Astrocyte (in vitro differentiated cells and primary cell): ENCODE results near the gene ACD. TPM values are rescaled to one million over a fixed set of nuclear protein-coding genes. Genes with fewer than 3 reads are reported as not detected.

Experiments used
- DNase-seq: peaks from one replicate; pipeline ENCODE4 v3.0.0-alpha.2; 2010; ENCODE audit warnings: low read depth
- FAIRE-seq: peaks from 2 replicates; lab custom pipeline; 2011; peaks lifted over from hg19 to GRCh38; lab: Jason Lieb, UNC
- H2AFZ ChIP-seq: 2 replicates; pipeline ENCODE4 v1.6.0; 2012; ENCODE audit warnings: low read depth, low read length, inconsistent platforms
- H3K27ac ChIP-seq: 2 replicates; pipeline ENCODE4 v1.5.1; 2011; ENCODE audit warnings: low read depth, low read length, inconsistent platforms
- H3K27me3 ChIP-seq: 2 replicates; pipeline ENCODE4 v1.6.0; 2011; ENCODE audit warnings: low read length, inconsistent platforms; ENCODE audit not compliant: insufficient read depth
- H3K36me3 ChIP-seq: 2 replicates; pipeline ENCODE4 v1.5.1; 2011; ENCODE audit warnings: low read length, inconsistent platforms; ENCODE audit not compliant: insufficient read depth
- H3K4me1 ChIP-seq: 2 replicates; pipeline ENCODE4 v1.5.1; 2011; ENCODE audit warnings: low read length, inconsistent platforms; ENCODE audit not compliant: insufficient read depth
- H3K4me2 ChIP-seq: 2 replicates; pipeline ENCODE4 v1.6.0; 2012; ENCODE audit warnings: low read length, inconsistent platforms
- H3K4me3 ChIP-seq: 2 replicates; pipeline ENCODE4 v1.5.1; 2011; ENCODE audit warnings: low read depth, mild to moderate bottlenecking, low read length, inconsistent platforms; ENCODE audit not compliant: insufficient read depth
- H3K79me2 ChIP-seq: 2 replicates; pipeline ENCODE4 v1.6.0; 2012; ENCODE audit warnings: mild to moderate bottlenecking, low read length, inconsistent platforms; ENCODE audit not compliant: insufficient read depth
- H3K9ac ChIP-seq: 2 replicates; pipeline ENCODE4 v1.6.0; 2012; ENCODE audit warnings: mild to moderate bottlenecking, low read length, inconsistent platforms
- H3K9me3 ChIP-seq: 2 replicates; pipeline ENCODE4 v1.5.1; 2012; ENCODE audit warnings: low read depth, mild to moderate bottlenecking, low read length, inconsistent platforms; ENCODE audit not compliant: insufficient read depth
- H4K20me1 ChIP-seq: 2 replicates; pipeline ENCODE4 v1.6.0; 2012; ENCODE audit warnings: low read length, inconsistent platforms; ENCODE audit not compliant: insufficient read depth
- H3K27ac Mint-ChIP-seq: one replicate; pipeline ENCODE4 v1.8.0; 2021; ENCODE audit warnings: mild to moderate bottlenecking, mixed read lengths; ENCODE audit not compliant: unreplicated experiment
- H3K27me3 Mint-ChIP-seq: one replicate; pipeline ENCODE4 v1.8.0; 2021; ENCODE audit warnings: low read depth, mixed read lengths; ENCODE audit not compliant: unreplicated experiment
- H3K36me3 Mint-ChIP-seq: one replicate; pipeline ENCODE4 v1.8.0; 2021; ENCODE audit warnings: low read depth, mixed read lengths; ENCODE audit not compliant: unreplicated experiment
- H3K4me1 Mint-ChIP-seq: one replicate; pipeline ENCODE4 v1.8.0; 2021; ENCODE audit warnings: low read depth, mixed read lengths; ENCODE audit not compliant: unreplicated experiment
- H3K4me3 Mint-ChIP-seq: one replicate; pipeline ENCODE4 v1.8.0; 2021; ENCODE audit warnings: mild to moderate bottlenecking, moderate library complexity, mixed read lengths; ENCODE audit not compliant: unreplicated experiment
- H3K9me3 Mint-ChIP-seq: one replicate; pipeline ENCODE4 v1.8.0; 2021; ENCODE audit warnings: mild to moderate bottlenecking, mixed read lengths; ENCODE audit not compliant: unreplicated experiment
- EZH2 ChIP-seq: IDR thresholded peaks from 2 replicates; pipeline ENCODE4 v1.6.1; 2012; ENCODE audit warnings: mild to moderate bottlenecking, low read length, inconsistent platforms; ENCODE audit not compliant: insufficient read depth
- total RNA-seq: library from RNA; stranded (reverse); gene quantifications from 2 replicates; pipeline ENCODE4 v1.2.1, GENCODE V29; 2021
- TF ChIP-seq, protein P1 (sequence below): IDR thresholded peaks from 2 replicates; pipeline ENCODE4 v1.5.1; 2011; ENCODE audit warnings: low read depth, mild to moderate bottlenecking, inconsistent platforms, low read length, moderate library complexity; ENCODE audit not compliant: insufficient read depth

The ACD gene
- total RNA-seq, 1 donor from 2014 or later: 11.8 TPM

DNA sequence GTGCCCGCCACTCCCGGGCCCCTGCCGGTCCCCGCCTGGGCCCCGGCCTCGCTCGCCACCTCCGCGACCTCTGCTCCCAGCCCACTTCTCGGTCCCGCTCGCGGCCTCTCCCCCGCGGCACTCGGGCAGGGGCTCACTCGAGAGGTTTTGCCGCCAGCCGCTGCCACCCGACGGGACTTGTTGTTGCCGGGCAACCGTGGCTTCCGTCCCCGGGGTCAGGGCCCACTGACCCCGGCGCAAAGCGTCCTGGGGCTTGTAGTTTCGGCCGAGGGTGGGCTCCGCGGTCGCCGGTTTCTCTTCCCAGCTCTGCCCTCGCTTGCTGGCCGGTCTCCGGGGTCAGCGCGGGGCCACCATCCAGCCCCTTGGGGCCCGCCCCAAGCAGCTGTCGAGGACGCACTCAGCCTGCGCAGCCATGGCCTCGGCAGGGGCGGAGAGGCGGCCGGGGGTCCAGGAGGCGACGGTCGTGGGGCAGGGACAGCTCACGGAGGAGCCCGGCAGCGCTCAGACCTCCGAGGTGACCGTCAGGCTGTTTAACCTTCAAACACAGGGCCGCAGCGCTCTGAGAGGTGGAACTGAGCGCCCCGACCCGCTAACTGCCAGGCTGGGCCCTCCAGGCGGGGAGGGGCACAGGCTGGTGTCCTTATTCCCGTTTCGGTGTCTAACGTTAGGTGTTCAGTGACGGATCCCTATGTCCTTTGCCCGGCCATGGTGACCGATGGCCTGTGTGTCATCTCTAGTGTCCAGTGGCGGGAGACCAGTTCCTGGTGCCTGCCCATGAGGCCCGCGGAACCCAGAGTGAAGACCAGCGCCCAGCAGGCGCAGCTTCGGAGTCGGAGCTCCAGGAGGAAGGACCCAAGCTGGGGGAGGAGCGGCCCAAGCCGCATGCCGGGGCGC, 6.7 kb upstream of the ACD start, which contains the start of the genes C16orf86 and ENKD1:
Gene C16orf86, plus strand, starts transcription at position 256 of the 894 bp plus-strand sequence. Its CDS starts 157 bp downstream, at position 413.
Gene ENKD1, minus strand, starts transcription at position 192 of the 894 bp plus-strand sequence. CDS start 308 bp downstream, outside the sequence.
- peak; percentile 20 for DNase-seq
- peaks cover 7% of the 10 kb centered on the region for H4K20me1 ChIP-seq
- Mint-ChIP-seq H3K27ac (peak within 1 kb of the TSS; percentile 18), H3K9me3 (no peaks in the 10 kb centered on the region), H3K4me1 (peaks cover 3% of the 10 kb centered on the region), H3K27me3 (peaks cover 6% of the 10 kb centered on the region), H3K36me3 (peaks cover 6% of the 10 kb centered on the region), H3K4me3 (peak within 1 kb of the TSS; percentile 81)
- no peaks in the 10 kb centered on the region for H3K79me2 ChIP-seq
- H3K27me3 ChIP-seq: no peaks in the 10 kb centered on the region
- no peaks in the 10 kb centered on the region for H3K9me3 ChIP-seq
- FAIRE-seq: no peak
- H3K4me1 ChIP-seq: peaks cover 16% of the 10 kb centered on the region
- TF ChIP-seq, protein P1, sequence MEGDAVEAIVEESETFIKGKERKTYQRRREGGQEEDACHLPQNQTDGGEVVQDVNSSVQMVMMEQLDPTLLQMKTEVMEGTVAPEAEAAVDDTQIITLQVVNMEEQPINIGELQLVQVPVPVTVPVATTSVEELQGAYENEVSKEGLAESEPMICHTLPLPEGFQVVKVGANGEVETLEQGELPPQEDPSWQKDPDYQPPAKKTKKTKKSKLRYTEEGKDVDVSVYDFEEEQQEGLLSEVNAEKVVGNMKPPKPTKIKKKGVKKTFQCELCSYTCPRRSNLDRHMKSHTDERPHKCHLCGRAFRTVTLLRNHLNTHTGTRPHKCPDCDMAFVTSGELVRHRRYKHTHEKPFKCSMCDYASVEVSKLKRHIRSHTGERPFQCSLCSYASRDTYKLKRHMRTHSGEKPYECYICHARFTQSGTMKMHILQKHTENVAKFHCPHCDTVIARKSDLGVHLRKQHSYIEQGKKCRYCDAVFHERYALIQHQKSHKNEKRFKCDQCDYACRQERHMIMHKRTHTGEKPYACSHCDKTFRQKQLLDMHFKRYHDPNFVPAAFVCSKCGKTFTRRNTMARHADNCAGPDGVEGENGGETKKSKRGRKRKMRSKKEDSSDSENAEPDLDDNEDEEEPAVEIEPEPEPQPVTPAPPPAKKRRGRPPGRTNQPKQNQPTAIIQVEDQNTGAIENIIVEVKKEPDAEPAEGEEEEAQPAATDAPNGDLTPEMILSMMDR: no peak
- TF ChIP-seq EZH2: no peak
- peak within 1 kb of the TSS; percentile 66 for H3K9ac ChIP-seq
- no peaks in the 10 kb centered on the region for H3K36me3 ChIP-seq
- peak within 1 kb of the TSS; percentile 64 for H3K4me3 ChIP-seq
- no peak within 1 kb of the TSS for H3K27ac ChIP-seq
- peak within 1 kb of the TSS; percentile 85 for H3K4me2 ChIP-seq
- peak within 1 kb of the TSS; percentile 84 for H2AFZ ChIP-seq

DNA sequence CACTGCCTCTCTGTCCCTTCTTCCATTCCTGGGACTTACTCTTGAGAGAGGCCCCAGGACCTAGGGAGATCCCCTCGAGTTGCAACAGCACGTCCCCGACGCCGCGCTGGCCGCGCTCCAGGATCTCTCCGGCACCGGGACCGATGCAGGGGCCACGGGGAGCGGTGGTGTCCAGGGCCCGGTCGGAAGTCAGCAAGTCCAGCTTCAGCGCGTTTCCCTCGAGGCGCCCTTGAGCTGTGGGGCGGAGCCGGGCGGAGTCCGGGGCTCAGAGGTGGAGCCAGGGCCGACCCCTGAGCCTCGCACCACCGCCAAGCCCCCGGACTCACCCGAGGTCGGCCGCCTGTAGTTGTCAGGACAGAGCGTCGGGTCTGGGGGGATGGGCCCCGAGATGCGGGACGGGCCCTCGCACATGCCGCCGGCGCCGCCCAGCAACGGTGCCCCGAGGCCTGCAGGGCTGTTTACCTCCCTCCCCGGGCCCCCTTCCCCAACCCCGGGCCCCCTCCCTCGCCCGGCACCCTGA, 6.0 kb upstream of the ACD start:
- Mint-ChIP-seq H3K4me3 (peak overlapping the region; percentile 76), H3K36me3 (peaks cover 6% of the 10 kb centered on the region), H3K4me1 (peaks cover 3% of the 10 kb centered on the region), H3K27ac (no peak overlapping the region), H3K9me3 (no peaks in the 10 kb centered on the region), H3K27me3 (peaks cover 6% of the 10 kb centered on the region)
- no peaks in the 10 kb centered on the region for H3K79me2 ChIP-seq
- H3K9me3 ChIP-seq: no peaks in the 10 kb centered on the region
- H3K9ac ChIP-seq: peak overlapping the region; percentile 66
- DNase-seq: no peak
- H3K27me3 ChIP-seq: no peaks in the 10 kb centered on the region
- H3K4me1 ChIP-seq: peaks cover 20% of the 10 kb centered on the region
- FAIRE-seq: no peak
- TF ChIP-seq EZH2: no peak
- TF ChIP-seq, protein P1: no peak
- H2AFZ ChIP-seq: peak overlapping the region; percentile 84
- H3K4me2 ChIP-seq: peak overlapping the region; percentile 85
- H3K36me3 ChIP-seq: no peaks in the 10 kb centered on the region
- peaks cover 7% of the 10 kb centered on the region for H4K20me1 ChIP-seq
- no peak overlapping the region for H3K27ac ChIP-seq
- peak overlapping the region; percentile 44 for H3K4me3 ChIP-seq
